Measurements from ENCODE around the gene HPCA. TPM values are rescaled to one million over a fixed set of nuclear protein-coding genes. Genes with fewer than 3 reads are reported as not detected.
A peak's percentile ranks its signal among the peaks of the same experiment; 100 is the strongest.

HPCA gene
- total RNA-seq, 2 donors from 2014 or later, result 1.2 TPM; not detected in 1

DNA sequence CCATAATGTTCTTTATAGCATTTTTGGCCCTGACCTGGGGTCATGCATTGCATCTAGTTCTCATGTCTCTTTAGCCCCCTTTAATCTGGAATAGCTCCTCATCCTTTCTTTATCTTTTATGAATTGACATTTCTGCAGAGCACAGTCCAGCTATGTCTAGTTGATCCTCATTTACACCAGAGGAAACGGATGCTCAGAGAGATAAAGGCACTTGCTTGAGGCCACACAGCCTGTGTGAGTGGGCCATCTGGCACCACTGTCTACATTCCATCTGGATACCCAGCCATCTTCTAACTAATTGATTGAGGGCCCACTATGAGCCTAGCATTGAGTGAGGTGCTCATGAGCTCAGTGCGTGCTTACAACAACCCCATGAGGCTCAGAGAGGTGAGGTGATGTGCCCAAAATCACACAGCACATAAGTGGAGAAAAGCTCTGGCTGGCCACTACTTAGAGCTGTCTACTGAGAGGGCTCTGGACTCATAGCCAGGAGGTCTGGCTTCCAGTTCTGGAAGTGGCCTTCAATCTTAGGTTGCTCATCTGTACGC is 3.5 kb downstream of the HPCA start:
- no peak overlapping the region for H3K27ac Mint-ChIP-seq
- peaks cover 4% of the 10 kb centered on the region for H3K4me1 Mint-ChIP-seq
- 86 to 94% methylated on average over 3 of the region's 3 CpGs for WGBS, 2 experiments (ENCODE audit: insufficient coverage in 1 of 2, insufficient read length in 1 of 2)
- Histone ChIP-seq H3K4me3 (ENCODE audit: low read length) (no peak overlapping the region), H3K9ac (ENCODE audit: extremely low read depth, low read length, poor library complexity, severe bottlenecking) (no peak overlapping the region), H3K9me3 (ENCODE audit: control insufficient read depth, low read length) (no peaks in the 10 kb centered on the region), H3K4me1 (ENCODE audit: control insufficient read depth, insufficient read depth, low read length) (no peaks in the 10 kb centered on the region), H3K36me3 (ENCODE audit: control insufficient read depth, insufficient read depth, low read length) (no peaks in the 10 kb centered on the region), H3K27ac (ENCODE audit: low read depth, low read length) (no peak overlapping the region), H3K27me3 (ENCODE audit: control insufficient read depth, insufficient read depth, low read length, poor library complexity, severe bottlenecking) (peaks cover 93% of the 10 kb centered on the region)
- H3K4me3 Mint-ChIP-seq, result no peak overlapping the region
- H3K36me3 Mint-ChIP-seq (ENCODE audit: low read depth), result no peaks in the 10 kb centered on the region
- H3K27me3 Mint-ChIP-seq (ENCODE audit: insufficient read depth), result peaks cover 93% of the 10 kb centered on the region
- DNase-seq, result no peak
- H3K9me3 Mint-ChIP-seq, result peaks cover 6% of the 10 kb centered on the region
- TF ChIP-seq, protein P1, sequence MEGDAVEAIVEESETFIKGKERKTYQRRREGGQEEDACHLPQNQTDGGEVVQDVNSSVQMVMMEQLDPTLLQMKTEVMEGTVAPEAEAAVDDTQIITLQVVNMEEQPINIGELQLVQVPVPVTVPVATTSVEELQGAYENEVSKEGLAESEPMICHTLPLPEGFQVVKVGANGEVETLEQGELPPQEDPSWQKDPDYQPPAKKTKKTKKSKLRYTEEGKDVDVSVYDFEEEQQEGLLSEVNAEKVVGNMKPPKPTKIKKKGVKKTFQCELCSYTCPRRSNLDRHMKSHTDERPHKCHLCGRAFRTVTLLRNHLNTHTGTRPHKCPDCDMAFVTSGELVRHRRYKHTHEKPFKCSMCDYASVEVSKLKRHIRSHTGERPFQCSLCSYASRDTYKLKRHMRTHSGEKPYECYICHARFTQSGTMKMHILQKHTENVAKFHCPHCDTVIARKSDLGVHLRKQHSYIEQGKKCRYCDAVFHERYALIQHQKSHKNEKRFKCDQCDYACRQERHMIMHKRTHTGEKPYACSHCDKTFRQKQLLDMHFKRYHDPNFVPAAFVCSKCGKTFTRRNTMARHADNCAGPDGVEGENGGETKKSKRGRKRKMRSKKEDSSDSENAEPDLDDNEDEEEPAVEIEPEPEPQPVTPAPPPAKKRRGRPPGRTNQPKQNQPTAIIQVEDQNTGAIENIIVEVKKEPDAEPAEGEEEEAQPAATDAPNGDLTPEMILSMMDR (conservative IDR thresholded peaks at IDR 0.05), result no peak

DNA sequence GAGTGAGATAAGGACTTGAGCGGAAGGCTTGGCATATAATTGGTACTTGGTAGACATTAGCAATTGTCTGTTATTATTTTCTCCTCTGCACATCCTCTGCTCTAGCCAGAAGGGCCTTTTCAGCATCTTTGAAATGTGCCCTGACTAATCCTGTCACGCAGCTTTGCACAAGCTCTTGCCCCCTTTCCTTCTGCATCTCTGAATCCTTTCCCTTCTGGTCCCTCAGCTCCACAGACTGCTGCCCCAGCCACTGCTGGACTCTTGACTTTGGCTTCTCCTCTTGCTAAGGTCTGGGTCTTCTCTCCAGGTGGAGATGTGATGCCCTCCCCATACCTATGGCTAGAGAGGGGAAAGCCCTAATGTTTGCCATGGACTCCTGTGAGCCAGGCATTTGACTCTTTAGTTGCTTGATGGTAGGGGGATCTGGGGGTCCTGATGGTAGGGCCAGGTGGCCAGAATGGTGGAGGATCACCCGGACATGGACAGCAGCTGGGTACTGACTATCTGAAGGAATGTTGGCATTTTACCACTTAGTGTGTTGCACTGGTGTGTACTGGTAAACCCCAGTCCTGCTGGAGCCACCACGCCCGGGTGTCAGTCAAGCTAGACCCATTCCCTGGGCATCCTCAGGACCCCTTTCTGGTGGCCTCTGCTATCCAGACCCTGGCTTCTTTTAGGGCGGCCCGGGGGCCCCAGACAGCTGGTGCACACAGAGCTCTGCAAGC is 4.4 kb downstream of the HPCA start:
- H3K9me3 ChIP-seq (ENCODE audit: control insufficient read depth, low read length), result no peaks in the 10 kb centered on the region
- Mint-ChIP-seq H3K9me3 (peaks cover 6% of the 10 kb centered on the region), H3K27me3 (ENCODE audit: insufficient read depth) (peaks cover 88% of the 10 kb centered on the region), H3K4me3 (no peak overlapping the region), H3K27ac (no peak overlapping the region), H3K36me3 (ENCODE audit: low read depth) (no peaks in the 10 kb centered on the region), H3K4me1 (no peaks in the 10 kb centered on the region)
- H3K36me3 ChIP-seq (ENCODE audit: control insufficient read depth, insufficient read depth, low read length), result no peaks in the 10 kb centered on the region
- H3K9ac ChIP-seq (ENCODE audit: extremely low read depth, low read length, poor library complexity, severe bottlenecking), result no peak overlapping the region
- no peaks in the 10 kb centered on the region for H3K4me1 ChIP-seq (ENCODE audit: control insufficient read depth, insufficient read depth, low read length)
- TF ChIP-seq, protein P1 (conservative IDR thresholded peaks at IDR 0.05), result no peak
- DNase-seq, result peak; percentile 38
- no peak overlapping the region for H3K27ac ChIP-seq (ENCODE audit: low read depth, low read length)
- H3K4me3 ChIP-seq (ENCODE audit: low read length), result no peak overlapping the region
- peaks cover 84% of the 10 kb centered on the region for H3K27me3 ChIP-seq (ENCODE audit: control insufficient read depth, insufficient read depth, low read length, poor library complexity, severe bottlenecking)
- 87 to 97% methylated on average over 5 to 7 of the region's 7 CpGs for WGBS, 2 experiments (ENCODE audit: insufficient coverage in 1 of 2, insufficient read length in 1 of 2)

DNA sequence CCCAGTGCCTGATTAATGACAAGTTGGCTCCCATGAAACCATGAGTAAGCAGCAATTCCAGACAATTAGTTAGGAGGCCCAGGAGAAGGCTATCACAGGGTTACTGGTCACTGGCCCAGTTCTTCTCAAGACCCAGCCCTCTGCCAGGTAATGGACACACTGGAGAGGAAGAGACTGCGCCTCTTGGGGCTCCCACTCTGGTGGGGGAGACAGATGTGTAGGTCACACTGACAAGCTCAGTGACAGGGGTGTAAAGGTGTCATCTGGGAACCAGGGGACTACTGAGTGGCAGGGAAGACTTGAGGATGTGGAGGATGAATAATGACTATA is 4.9 kb downstream of the HPCA start:
- WGBS, 2 experiments (ENCODE audit: insufficient coverage in 1 of 2, insufficient read length in 1 of 2), result 96 to 100% methylated on average over 1 of the region's 1 CpG
- H3K9me3 Mint-ChIP-seq, result peaks cover 6% of the 10 kb centered on the region
- no peaks in the 10 kb centered on the region for H3K36me3 Mint-ChIP-seq (ENCODE audit: low read depth)
- Histone ChIP-seq H3K36me3 (ENCODE audit: control insufficient read depth, insufficient read depth, low read length) (no peaks in the 10 kb centered on the region), H3K27ac (ENCODE audit: low read depth, low read length) (no peak overlapping the region), H3K4me3 (ENCODE audit: low read length) (no peak overlapping the region), H3K27me3 (ENCODE audit: control insufficient read depth, insufficient read depth, low read length, poor library complexity, severe bottlenecking) (peaks cover 79% of the 10 kb centered on the region), H3K9ac (ENCODE audit: extremely low read depth, low read length, poor library complexity, severe bottlenecking) (no peak overlapping the region), H3K4me1 (ENCODE audit: control insufficient read depth, insufficient read depth, low read length) (no peaks in the 10 kb centered on the region), H3K9me3 (ENCODE audit: control insufficient read depth, low read length) (no peaks in the 10 kb centered on the region)
- no peak overlapping the region for H3K27ac Mint-ChIP-seq
- H3K27me3 Mint-ChIP-seq (ENCODE audit: insufficient read depth), result peaks cover 89% of the 10 kb centered on the region
- DNase-seq, result no peak
- no peak overlapping the region for H3K4me3 Mint-ChIP-seq
- H3K4me1 Mint-ChIP-seq, result no peaks in the 10 kb centered on the region
- TF ChIP-seq, protein P1 (conservative IDR thresholded peaks at IDR 0.05), result no peak

All from endodermal cell (in vitro differentiated cells).